ENCODE measurements around the gene PCNA.

The PCNA gene

GRCh38 chr20:5119435-5120184, at the start of gene PCNA:
Gene PCNA (minus strand): TSS chr20:5119958. CDS start chr20:5119798, 160 bp downstream.
- DNase-seq (ENCODE audit: low spot score), result peak; percentile 98

GRCh38 chr20:5168651-5169396, 49.1 kb upstream of the PCNA start:
- DNase-seq (ENCODE audit: low spot score), result no peak

GRCh38 chr20:5164645-5165625, 45.2 kb upstream of the PCNA start:
- no peak for DNase-seq (ENCODE audit: low spot score)

- DNase-seq (ENCODE audit: low spot score), result no peak
These were observed 41.9 kb upstream of the PCNA start for GRCh38 chr20:5161536-5162164.

GRCh38 chr20:5160882-5161281, 41.1 kb upstream of the PCNA start:
- DNase-seq (ENCODE audit: low spot score), result no peak

GRCh38 chr20:5159928-5160327, 40.2 kb upstream of the PCNA start:
- DNase-seq (ENCODE audit: low spot score), result no peak

GRCh38 chr20:5156675-5157448, 37.1 kb upstream of the PCNA start:
- no peak for DNase-seq (ENCODE audit: low spot score)

GRCh38 chr20:5155404-5155803, 35.6 kb upstream of the PCNA start:
- no peak for DNase-seq (ENCODE audit: low spot score)

GRCh38 chr20:5154543-5154925, 34.8 kb upstream of the PCNA start:
- DNase-seq (ENCODE audit: low spot score), result no peak

- no peak for DNase-seq (ENCODE audit: low spot score)
These were observed 34.1 kb upstream of the PCNA start for GRCh38 chr20:5153612-5154542.

- no peak for DNase-seq (ENCODE audit: low spot score)
These were observed 33.4 kb upstream of the PCNA start for GRCh38 chr20:5153152-5153467.

GRCh38 chr20:5150226-5151076, 30.7 kb upstream of the PCNA start:
- DNase-seq (ENCODE audit: low spot score), result no peak

- DNase-seq (ENCODE audit: low spot score), result no peak
These were observed 30.1 kb upstream of the PCNA start for GRCh38 chr20:5149892-5150225.

- no peak for DNase-seq (ENCODE audit: low spot score)
These were observed 28.8 kb upstream of the PCNA start for GRCh38 chr20:5148581-5148980.

- DNase-seq (ENCODE audit: low spot score), result no peak
These were observed 27.3 kb upstream of the PCNA start for GRCh38 chr20:5146871-5147592.

GRCh38 chr20:5146099-5146668, 26.4 kb upstream of the PCNA start:
- DNase-seq (ENCODE audit: low spot score), result no peak

- no peak for DNase-seq (ENCODE audit: low spot score)
These were observed 25.8 kb upstream of the PCNA start for GRCh38 chr20:5145365-5146098.

GRCh38 chr20:5143851-5144250, 24.1 kb upstream of the PCNA start:
- no peak for DNase-seq (ENCODE audit: low spot score)
